Subcutaneous adipose tissue (tissue), 4 donors: ENCODE data around the gene TGFA. TPM values are rescaled to one million over a fixed set of nuclear protein-coding genes. Genes with fewer than 3 reads are reported as not detected.

Experiments used
- total RNA-seq, 4 donors: library from RNA; depleted of rRNA; stranded (reverse); fragments of >200 nt; gene quantifications; one replicate each; pipeline ENCODE4 v1.1.0, GENCODE V29; 2016
- TF ChIP-seq, protein P1 (sequence below): fragments of 450-650 bp; IDR thresholded peaks from one replicate; pipeline ENCODE4 v1.5.1; 2016; ENCODE audit warnings: low read depth, mild to moderate bottlenecking, control low read depth, antibody characterized with exemption, moderate library complexity

The TGFA gene
- total RNA-seq, 4 donors from 2014 or later: 1.1 to 3.6 (median 2.0) TPM

DNA sequence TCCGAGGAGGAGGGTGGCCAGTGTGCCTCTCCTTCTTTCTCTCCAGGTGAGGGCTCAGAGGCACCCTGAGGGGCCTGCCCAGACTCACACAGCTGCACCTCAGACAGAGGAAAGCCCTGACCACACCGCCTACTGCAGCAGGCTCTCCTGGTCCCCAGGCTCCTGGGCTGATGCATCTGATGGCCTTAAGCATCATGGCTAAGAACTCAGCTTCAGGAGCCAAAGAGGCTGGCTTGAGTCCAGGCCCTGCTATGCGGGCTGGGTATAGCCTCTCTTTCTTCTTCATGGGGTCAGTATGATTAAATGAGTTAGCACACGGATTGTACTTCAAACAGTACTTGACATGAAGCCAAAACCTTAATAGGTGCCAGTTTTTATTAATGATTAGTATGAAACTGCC, 89.6 kb downstream of the TGFA start:
- TF ChIP-seq, protein P1, sequence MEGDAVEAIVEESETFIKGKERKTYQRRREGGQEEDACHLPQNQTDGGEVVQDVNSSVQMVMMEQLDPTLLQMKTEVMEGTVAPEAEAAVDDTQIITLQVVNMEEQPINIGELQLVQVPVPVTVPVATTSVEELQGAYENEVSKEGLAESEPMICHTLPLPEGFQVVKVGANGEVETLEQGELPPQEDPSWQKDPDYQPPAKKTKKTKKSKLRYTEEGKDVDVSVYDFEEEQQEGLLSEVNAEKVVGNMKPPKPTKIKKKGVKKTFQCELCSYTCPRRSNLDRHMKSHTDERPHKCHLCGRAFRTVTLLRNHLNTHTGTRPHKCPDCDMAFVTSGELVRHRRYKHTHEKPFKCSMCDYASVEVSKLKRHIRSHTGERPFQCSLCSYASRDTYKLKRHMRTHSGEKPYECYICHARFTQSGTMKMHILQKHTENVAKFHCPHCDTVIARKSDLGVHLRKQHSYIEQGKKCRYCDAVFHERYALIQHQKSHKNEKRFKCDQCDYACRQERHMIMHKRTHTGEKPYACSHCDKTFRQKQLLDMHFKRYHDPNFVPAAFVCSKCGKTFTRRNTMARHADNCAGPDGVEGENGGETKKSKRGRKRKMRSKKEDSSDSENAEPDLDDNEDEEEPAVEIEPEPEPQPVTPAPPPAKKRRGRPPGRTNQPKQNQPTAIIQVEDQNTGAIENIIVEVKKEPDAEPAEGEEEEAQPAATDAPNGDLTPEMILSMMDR: no peak

DNA sequence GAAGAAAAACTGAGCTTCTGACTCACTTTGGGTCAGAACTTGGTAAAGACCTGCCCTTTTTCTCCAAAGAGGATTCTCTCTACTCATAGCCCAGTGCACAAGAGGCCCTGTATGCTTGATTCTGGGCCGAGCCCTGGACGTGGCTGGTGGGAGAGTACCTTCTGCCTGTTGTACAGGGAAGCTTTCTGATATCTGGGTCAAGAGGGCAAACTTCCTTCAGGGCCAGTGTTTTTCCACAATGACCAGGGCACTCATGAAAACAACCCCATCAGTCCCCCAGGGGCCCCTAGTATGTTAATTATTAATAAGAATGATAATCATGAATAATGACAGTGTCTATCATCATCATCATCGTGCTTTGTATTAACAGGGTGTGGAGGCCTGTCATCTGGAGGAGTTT, 90.0 kb downstream of the TGFA start:
- TF ChIP-seq, protein P1: no peak

DNA sequence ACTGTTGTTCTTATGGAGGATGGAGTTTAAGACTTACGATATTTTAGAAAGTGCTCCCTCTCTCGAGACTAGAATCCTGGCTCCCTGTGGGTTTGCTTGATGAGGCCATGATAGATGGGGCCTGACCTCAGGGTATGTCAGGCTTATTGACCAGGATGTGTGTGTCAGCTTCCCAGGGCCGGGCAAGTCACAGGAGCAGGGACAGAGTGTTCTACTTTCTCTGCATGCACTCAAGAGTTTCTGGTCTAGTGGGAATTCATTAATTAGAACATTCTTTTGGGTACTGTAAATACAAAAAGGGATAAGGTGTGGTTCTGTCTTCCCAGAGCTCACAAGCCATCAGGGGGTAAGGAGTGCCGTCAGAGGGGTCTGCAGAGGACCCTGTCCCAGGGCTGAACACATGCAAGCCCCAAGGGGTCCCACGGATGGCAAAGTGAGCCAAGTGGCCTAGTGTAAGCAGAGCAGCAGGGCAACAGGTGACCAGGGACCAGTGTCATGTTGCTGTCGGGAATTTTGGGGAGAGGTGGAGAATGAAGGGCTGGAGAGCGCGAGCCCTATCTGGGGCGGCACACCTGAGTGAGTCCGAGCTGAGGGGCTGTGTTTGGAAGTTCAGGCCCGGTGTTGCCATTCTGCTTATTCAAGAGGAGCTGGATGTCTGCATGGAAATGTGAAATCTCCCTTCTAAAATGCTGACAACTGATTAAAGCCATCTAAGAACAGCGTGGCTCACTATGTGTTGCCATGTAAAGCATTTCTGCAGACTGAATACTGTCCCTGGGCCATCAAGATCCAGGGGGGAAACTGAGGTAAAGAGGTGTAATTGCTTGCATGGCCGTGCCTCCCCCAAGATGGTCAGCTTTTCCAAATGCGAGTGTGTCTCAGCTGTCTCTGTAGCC, 91.4 kb downstream of the TGFA start:
- TF ChIP-seq, protein P1: no peak

DNA sequence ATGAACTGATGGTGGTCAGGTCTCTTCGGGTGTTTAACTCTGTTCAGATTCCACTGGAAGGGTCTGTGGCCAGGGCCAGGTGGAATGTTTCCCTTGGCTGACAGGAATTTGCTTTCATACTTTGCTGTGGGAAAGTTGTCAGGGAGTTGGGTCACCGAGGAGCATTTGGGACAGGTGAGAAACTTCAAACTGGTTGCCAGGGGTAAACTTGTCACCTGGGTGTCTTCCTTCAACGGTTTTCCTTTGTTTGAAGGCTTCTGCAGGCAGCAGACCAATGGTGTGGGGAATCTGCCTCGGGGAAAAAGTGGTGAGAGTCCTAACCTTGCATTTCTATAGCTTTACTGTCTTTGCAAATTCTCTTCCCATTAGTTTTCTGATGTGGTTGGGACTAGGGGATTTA, 92.2 kb downstream of the TGFA start:
- TF ChIP-seq, protein P1: no peak

DNA sequence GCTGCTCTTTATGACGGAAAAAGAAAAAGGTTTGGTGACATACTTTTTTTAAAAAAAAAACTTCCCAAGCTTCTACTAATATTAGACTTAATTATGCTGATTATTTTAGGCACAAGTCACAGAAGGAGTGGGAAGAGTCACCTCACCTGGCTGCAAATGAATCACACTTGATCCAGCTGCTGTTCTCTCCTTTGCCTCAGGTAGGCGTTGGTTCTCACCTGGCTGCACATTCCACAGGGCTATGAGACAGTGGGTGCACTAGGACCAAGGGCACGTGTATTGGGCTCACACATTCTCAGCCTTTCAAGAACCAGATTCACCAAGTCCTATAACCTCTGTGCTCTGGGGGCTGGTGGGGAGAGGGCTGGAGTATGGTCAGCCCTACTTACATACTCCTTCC, 93.3 kb downstream of the TGFA start:
- TF ChIP-seq, protein P1: no peak

DNA sequence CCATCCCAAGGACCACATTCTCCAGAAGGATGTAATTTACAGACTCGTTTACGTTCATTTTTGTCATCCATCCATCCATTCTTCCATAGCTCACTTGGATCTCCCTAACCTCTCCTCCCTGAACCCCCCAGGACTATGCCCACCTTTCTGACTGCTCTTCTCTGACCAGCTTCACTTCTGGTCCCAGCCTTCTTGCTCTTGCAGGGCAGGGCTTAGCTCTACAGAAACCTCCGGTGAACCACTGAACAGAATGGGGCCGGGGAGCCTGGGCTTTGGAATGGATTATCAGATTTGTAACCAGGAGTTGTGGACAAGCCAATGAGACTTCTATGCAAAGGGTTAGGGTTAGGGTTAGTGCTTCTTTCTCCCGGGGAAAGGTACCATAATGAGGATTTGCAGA, 95.0 kb downstream of the TGFA start:
- TF ChIP-seq, protein P1: no peak

DNA sequence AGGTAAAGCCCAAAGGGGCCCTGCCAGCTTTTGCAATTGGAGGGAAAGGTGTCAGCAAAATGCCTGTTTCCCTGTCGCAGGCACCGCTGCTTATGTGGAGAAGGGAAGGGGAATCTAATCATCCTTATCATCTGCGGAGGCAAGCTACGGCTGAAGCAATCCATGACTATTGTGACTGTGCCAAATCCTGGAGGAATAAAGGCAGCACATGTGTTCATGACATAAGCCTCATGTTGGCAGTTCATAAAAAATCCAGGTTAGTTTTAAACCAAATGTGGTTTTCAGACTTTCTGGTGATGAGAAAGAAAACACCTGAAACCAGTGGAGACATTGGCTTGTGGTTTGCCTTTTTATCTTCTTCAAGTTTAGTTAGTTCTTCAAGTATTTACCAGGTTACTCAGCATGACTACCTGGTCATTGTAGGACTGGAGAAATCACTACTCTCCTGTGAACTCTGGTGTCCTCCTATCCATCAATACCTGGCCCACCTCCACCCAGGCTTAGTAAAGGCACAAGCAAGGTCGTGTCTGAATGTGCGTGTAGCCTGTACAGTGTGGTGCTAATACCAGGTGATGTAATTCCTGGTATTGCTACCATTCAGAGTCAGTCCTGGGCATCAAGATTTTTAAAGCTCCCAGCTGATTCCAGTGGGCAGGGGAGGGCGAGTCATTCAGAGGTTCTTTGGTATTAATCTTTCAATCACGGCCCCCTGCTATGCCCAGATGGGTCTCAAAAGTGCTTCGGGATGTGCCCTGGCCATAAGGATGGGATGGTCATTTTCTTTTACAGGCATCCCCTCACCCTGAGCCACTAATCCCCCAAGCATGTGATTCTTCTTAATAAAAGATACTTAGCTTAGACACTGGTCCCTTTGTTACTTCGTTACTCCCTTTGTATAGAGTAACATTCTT, 96.8 kb downstream of the TGFA start:
- TF ChIP-seq, protein P1: no peak
